GM18498 (cell line): ENCODE measurements around the gene PTPN14.

Source experiments
- ATAC-seq: cut with Tn5 transposase; IDR thresholded peaks from one replicate; pipeline ENCODE4 v1.9.1; 2021; ENCODE audit warnings: mild to moderate bottlenecking, moderate library complexity; ENCODE audit not compliant: unreplicated experiment

PTPN14 gene

DNA sequence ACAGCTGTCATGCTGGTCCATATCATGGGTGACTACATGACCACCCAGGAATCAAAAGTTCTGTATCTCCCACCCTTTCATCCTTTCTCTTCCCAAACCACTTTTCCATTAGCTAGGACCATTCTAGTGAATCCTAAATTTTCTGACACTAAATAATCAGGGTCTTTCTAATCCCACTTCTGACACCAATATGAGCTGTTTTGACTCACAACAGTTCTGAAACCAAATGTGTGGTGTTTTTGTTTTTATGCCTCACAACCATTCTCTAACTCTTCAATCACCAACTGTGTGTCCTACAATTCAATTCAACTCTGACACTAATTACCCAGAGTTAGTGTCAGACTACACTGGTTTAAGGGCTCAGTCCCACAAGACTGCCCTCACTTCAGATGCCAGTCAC, 206.5 kb downstream of the PTPN14 start:
- ATAC-seq: no peak

GRCh38 chr1:214342525-214342924, 208.9 kb downstream of the PTPN14 start:
- ATAC-seq: no peak

GRCh38 chr1:214341932-214342331, 209.5 kb downstream of the PTPN14 start:
- ATAC-seq: no peak

- no peak for ATAC-seq
These were observed 209.9 kb downstream of the PTPN14 start for GRCh38 chr1:214341459-214341858.

GRCh38 chr1:214338212-214338611, 213.2 kb downstream of the PTPN14 start:
- no peak for ATAC-seq

GRCh38 chr1:214337511-214337910, 213.9 kb downstream of the PTPN14 start:
- no peak for ATAC-seq

- ATAC-seq: no peak
These were observed 214.4 kb downstream of the PTPN14 start for GRCh38 chr1:214337015-214337414.

GRCh38 chr1:214335567-214335966, 215.8 kb downstream of the PTPN14 start:
- ATAC-seq: no peak

GRCh38 chr1:214332946-214333798, 218.2 kb downstream of the PTPN14 start:
- ATAC-seq: peak; percentile 30

DNA sequence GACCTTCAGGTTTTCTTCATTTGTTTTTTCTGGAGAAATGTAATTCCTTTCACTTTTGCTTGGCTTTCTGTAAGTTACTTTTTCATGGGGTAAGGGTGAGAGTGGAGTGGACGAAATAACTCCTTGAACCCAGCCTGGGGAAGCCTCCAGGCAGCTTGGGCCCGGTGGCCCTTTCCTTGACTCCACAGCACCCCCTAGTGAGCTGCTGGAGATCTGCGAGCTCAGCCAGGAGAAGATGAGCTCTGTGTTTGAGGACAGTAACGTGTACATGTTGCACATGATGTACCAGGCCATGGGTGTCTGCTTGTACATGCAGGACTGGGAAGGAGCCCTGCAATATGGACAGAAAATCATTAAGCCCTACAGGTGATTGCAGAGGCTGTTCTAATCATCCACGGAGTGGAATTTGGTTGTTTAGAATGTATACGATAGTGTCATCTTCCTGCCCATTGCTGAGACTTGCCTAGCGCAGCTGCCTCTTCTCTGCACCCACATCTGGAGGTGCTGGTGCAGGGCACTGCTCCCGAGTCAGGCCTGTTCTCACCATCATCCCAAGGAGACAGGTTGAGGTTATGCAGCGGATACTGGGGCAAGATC, 219.5 kb downstream of the PTPN14 start:
- ATAC-seq: peak; percentile 37

DNA sequence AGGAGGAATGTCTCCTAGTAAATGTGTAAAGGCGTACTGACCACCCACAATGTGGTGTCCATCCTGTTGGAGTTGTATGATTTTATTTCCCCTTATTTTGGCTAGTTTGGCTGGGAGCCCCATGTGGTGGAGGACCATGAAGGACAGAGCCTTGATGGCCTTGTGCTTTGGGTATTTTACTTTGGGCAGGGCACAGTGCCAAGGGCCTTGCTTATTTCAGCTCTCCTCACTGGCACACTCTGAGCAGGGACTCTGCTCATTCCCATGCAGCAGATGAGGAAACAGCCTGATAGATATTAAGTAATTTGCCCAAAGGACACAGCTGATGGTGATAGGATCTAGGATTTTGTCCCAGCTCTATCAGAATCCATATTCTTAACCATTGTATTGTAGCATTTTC, 220.2 kb downstream of the PTPN14 start:
- ATAC-seq: no peak

DNA sequence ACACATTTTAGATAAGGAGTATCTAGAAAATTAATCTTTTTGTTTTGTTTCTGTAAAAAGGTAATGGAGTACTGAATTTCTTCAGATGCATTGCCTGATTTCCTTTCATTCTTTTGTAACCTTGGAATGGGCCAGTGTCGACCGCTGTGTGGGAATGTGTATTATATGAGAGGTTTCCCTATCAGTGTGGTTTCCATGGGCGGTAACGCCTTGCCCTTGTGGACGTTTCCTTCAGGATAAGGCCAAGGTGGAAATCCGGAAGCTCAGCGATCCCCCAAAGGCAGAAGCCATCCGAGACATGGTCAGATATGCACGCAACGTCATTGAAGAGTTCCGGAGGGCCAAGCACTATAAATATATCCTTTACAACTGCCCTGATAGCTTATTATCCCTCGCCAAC, 220.7 kb downstream of the PTPN14 start:
- no peak for ATAC-seq

- no peak for ATAC-seq
These were observed 221.2 kb downstream of the PTPN14 start for GRCh38 chr1:214330222-214330621.

DNA sequence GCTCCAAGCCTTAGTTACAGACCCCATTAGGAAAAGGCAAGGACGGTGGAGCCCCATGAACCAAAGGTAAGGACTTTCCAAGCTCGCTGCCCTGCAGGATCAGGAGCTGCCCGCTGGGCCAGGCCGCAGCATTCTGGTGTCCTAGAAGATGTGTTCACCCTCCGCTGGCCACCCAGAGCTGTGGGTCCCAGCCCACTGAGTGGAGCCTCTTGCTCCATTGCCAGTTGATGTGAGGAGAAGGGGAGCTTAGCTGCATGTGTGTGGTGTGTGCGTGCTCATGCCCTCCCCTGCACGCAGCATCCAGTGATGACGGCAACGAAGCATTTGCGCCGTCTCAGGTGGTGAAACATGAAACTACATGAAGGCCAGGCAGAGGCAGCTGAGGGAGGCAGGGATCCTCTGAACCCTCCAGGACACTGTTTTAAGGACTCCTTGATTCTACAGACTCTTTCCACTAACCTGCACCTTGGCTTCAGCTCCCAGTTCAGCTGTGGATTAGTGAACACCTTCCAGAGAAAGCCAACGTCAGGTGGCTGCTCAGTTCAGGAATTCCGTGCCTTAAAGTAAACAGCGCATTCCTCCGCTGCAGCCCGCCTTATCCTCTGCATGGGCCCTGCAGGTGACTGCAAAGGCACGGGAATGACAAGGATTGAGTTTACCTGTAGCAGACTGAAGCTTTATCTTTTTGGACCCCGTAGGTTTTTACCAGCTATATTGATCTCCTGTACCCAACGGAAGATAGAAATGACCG, 221.8 kb downstream of the PTPN14 start:
- no peak for ATAC-seq

DNA sequence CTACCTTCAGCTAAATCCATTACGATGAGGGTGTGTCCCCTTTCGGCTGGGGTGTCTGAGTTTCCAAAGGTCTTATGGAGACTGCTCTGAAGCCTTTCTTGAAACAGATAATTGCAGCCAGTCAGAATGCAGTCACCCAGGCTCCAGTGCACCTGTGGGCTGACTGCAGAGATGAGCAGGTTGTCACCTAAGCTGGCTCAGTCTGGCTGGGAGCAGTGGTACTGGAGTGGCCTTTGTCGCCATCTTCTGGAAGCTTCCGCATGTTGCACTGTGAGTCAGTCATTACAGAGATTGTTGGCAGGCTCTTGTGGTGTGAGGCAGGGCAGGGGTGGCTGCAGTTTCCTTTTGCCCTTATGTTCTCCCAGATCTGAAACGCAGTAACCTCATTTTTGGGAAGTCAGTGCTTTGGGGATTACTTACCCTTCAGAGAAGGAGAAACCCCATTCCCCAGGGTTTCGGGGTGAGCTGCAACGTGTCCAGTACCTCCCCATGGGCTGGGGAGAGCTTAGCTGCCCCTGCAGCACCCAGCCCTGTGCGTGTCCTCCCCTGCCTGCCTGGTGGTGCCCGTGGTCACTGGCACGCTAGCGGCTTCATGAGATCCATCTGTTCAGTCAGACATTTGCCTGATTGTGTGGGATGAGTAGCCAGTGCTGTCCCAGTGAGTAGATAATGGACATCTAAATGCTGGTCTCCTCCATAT, 222.5 kb downstream of the PTPN14 start:
- peak; percentile 91 for ATAC-seq

GRCh38 chr1:214327514-214327913, 223.9 kb downstream of the PTPN14 start:
- ATAC-seq: no peak

- peak; percentile 58 for ATAC-seq
These were observed 225.0 kb downstream of the PTPN14 start for GRCh38 chr1:214326406-214326805.

GRCh38 chr1:214324896-214325800, 226.3 kb downstream of the PTPN14 start:
- ATAC-seq: no peak

GRCh38 chr1:214321705-214322453, 229.5 kb downstream of the PTPN14 start:
- peak; percentile 57 for ATAC-seq
